GM19043 (cell line): ENCODE measurements around the gene ELOVL2.
"Not testable (repeated sequence)": the region's sequence is repeated elsewhere in the genome, so short reads cannot be mapped to it uniquely, and the experiment has no call there.

Experiments
- ATAC-seq: cut with Tn5 transposase; IDR thresholded peaks from one replicate; pipeline ENCODE4 v1.9.1; 2021; ENCODE audit warnings: low read depth; ENCODE audit not compliant: unreplicated experiment

The ELOVL2 gene

DNA sequence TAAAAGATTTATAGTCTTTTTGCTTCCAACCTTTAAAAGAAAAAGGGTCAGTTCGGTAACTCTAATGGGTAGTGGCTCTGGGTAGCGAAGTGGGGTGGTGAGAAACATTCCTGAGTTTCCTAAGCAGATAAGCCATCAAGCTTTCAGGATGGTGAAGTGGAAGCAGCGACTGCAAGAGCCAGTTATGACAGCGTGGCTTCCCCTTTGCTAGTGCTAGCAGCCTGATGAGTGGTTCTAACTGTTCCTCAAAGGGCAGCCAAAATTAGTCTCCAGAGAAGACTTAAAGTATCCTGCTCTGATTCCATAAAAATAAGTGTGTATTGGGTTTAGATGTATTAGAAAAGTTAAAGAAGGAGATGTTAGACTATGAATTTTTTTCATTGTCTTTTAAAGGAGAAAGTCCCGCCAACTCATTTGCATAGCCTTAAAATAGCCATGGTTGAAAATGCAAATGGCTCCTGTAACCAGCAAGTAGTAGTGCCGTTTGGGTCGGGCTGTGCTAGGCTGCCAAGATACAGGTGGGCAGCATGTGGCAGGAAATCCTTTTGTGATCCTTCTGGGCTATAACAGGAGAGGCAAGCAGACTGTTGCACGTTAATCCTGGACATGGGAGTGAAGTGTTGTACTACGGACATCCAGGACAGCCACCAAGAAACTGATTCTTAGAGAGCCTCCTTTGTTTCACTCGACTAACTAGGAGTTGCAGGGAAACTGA is 18.0 kb downstream of the ELOVL2 start:
- ATAC-seq, result peak; percentile 74

DNA sequence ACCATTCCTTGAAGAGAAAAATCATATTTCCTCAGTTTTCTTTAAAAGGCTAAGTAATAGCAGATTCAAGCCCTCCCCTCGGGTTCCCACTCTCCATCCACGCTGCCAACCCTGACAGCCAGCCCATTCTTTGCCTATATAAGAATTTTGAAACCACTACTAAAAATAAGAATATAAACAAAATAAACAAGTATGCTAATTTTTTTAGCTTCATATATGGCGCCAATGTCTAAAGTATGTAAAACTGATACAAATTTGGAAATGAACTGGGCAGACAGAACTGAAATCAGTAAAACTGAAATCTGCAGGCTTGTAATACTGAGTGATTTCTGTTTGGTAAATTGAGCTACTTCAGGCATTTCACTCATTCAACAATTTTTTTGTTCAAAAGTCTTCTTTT is 19.0 kb downstream of the ELOVL2 start:
- ATAC-seq, result no peak

GRCh38 chr6:11023032-11023431 is 21.1 kb downstream of the ELOVL2 start:
- ATAC-seq, result no peak

GRCh38 chr6:11021714-11022113 is 22.4 kb downstream of the ELOVL2 start:
- no peak for ATAC-seq

DNA sequence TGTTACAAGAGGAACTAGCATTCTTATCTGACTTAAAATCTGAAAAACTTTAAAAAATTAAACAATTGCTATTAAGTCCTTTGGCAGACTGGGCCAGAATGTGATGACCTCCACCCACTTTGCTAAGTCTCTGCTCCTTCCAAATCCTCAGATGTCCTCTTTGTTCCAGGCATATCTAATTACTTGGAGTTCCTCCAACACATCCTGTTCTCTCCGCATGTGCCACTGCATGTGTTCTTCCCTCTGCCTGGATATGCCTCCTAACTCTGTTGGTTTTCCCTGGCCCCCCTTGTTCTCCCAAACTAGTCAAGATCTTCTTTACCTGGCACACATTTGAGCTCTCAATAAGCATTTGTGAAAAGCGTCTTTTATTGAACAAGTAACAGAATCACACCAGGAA is 23.1 kb downstream of the ELOVL2 start:
- ATAC-seq, result no peak

GRCh38 chr6:11018225-11018624 is 25.9 kb downstream of the ELOVL2 start:
- no peak for ATAC-seq

DNA sequence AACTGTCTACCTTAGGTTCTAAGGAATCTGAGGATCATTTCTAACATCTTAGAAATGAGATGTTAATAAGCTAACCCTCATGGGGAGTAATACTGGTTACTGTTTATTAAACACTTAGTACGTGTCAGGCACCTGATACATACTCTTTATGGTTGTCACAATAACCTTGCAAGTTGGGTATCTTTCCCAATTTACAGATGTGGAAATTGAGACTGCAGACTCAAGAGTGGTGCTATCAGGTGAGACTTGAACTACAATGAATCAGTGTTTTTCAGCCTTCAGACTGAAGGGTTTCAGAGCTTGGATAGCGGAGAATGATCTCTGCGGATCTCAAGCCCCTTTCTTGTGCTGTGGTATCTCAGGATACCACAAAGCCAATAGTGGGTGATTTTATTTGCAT is 27.0 kb downstream of the ELOVL2 start:
- ATAC-seq, result no peak

GRCh38 chr6:11016452-11016851 is 27.7 kb downstream of the ELOVL2 start:
- no peak for ATAC-seq

DNA sequence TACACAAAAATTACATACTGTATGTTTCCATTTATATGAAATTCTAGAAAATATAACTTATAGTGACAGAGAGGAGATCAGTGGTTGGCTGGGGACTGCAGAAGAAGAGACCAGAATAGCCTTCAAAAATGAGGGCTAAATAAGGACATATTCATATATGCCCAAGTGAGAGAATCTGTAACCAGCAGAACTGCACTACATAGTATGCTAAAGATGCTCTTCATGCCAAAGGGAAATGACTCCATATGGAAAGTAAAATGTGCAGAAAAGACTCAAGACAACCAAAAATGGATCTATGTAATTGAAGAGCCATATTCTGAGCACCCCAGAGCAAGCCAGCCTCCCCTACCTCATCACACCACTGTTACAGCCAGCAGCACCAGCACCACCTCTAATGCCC is 29.0 kb downstream of the ELOVL2 start:
- ATAC-seq, result no peak

DNA sequence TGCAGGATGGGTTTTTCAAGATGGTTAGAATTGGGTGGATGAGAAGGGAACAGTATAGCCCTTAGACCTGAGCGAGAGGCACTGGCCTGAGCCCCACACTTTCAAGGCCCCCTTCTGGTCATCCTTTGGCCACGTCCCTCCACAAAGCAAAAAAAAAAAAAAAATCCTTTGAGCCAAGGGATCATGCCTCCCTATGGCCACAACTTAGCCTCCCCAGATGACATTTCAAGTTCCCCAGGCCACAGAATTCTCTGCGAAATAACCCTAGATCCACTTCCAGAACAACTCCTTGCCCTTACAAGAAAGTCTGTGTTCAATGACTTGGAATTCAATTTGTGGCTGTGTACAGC is 30.4 kb downstream of the ELOVL2 start:
- no peak for ATAC-seq

- no peak for ATAC-seq
These were observed 31.0 kb downstream of the ELOVL2 start for GRCh38 chr6:11012976-11013720.

DNA sequence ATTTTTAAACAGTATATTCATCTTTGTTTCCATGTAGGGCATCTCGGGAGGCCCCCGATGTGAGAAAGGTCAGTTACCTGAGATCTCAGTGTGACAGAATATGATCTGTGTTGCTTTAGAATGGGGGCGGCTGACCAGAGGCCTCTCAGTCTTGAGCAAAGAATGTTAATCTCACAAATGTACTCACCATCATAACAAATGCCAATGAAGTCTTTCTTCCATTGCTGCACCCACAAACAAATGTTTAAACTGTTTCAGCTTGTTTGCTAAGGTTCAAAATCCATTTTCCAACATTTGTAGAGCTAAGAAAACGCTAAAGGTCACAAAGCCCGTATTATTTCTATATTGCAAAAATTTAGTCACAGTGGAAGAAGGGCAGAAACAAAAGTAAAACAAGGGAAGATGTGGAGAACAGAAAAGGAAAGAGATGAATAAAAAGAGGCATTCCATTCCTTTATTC is 31.8 kb downstream of the ELOVL2 start:
- ATAC-seq, result no peak

DNA sequence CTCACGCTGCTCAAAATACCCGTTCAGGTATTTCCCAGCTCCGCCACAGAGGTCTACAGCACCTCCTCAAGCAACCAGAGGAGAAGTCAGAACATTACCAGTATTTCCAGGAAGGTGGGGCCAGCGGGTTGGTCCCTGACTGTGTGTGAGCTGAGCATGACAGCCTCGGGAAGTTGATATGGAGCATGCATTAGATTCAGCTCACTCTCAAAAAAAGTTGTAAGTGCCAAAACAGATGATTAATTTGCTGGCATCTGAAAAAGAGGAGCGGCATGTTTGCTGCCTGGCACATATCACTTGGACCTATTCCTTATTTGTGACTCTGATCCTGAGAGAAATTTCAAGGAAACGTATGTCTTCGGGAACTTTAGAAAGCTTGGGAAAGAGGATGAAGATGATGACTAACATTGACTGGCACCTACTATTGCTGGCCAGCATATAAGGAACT is 32.3 kb downstream of the ELOVL2 start:
- no peak for ATAC-seq

DNA sequence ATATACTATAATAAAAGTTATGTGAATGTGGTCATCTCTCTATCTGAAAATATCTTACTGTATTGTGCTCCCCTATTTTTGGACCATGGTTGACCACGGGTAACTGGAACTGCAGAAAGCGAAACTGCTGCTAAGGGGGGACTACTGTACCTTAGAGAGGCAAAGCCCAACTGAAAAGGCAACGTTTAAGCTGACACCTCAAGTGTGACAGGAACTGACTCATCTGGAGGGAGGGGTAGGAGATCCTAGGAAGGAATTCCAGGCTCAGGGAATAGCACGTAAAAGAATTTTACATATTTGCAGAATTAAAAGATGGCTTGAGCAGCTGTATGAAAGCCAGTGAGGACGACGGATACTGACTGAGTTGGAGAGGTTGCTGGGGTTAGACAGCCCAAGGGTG is 34.8 kb downstream of the ELOVL2 start:
- ATAC-seq, result peak; percentile 77

DNA sequence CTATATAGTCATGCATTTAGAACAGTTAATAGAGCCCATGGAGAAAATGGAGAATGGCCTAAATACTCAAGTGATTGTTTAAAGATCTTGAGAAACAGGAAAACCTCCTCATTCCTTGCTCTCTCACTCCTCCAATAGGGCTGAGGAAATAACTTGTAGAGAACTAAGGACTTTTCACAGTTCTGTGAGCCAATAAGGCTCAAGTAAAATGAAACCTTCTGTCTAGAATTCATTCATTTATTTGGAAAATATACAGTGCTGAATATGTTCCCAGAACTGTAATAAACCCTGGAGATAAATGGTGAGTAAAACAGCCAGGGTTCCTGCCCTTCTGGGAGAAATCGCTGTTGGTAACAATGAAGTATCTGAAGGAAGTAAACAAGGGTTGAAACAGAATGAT is 35.3 kb downstream of the ELOVL2 start:
- ATAC-seq, result no peak

- no peak for ATAC-seq
These were observed 36.1 kb downstream of the ELOVL2 start for GRCh38 chr6:11007715-11008608.

DNA sequence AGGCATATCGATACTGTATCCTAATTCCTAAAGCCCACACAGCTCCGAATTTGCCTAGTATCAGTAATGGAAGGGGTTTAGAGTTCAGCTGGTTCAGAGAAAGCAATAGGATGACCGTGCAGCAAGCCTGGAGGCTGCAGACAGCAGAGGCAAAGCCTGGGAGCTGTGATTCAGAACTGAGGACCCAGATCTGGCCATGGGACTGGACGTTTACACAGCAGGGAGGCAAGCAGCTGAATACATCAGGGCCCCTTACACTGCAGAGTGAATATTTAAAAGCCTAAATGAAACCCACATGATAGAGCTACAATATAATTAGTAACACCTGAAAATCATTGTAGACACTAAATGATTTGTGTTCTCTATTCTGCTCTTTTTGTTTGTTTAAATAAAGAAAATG is 38.0 kb downstream of the ELOVL2 start:
- ATAC-seq, result no peak

- ATAC-seq, result not testable (repeated sequence)
These were observed 40.8 kb downstream of the ELOVL2 start for GRCh38 chr6:11003297-11003696.

DNA sequence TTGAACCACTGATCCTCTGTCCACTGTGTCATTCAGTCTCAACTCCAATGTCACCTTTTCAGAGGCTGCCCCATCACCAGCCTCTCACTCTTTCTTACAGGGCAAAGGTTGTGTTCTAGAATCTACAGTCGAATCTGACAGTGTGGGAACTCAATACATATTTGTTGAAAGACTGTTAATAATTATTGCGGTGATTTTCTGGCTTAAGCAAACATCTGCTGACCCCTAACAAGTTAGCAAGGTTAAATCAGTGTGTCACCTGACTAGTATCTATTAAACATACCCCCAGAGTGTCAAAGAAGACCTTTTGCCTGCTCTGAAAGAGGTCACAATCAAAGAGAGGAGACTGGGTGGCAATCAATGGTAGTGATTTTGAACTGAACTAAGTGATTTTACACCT is 41.9 kb downstream of the ELOVL2 start:
- no peak for ATAC-seq

DNA sequence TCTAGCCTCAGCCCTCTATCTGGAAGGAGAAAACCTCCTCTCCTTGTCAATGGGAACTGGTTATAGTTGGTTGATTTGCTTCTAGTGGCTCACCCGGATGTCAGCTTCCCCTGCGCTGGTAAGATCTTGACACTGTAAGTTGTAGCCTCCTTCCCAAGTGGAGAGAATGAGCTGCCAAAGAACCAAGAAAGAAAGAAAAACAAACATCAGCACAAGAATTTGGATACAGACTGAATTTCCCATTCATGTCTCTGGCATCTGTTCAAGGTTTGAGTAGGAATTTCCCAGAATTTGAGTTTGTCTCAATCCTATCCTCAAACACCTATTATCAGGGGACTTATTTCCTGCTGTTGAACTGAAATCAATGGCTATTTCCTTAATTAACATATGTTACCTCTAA is 44.1 kb downstream of the ELOVL2 start:
- no peak for ATAC-seq

DNA sequence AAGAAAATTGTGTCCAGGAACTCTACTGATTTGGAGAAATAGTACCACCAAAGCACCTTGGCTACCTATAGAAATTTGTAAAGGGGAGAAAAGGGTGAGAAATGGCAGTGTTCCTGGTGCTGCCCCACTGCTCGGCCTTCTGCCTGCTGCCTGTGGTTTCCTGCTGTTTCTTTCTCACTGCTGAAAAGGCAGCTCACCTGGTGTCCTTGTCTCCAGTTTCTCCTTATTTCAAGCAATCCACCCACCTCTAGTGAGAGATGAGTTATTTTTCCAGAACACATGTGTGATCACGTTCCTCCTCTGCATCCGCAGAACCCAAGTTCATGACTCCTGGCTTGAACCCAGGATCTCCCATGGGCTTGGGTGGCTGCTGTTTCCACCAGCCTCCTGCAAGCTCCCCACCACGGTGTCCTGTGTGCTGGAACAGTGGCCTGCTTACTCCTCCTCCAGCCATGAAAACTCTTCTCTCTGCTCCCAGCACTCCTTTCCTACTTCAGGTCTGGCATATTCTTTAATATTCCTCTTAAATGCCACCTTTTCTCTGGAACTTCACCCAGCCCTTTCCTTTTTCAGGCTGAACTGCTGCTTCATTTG is 48.9 kb downstream of the ELOVL2 start:
- no peak for ATAC-seq
